K562 (cell line): ENCODE results near the gene ANK3. TPM values are rescaled to one million over a fixed set of nuclear protein-coding genes. Genes with fewer than 3 reads are reported as not detected.

Experiments
- BCL6 ChIP-seq: fragments of 250-450 bp; sonication (Bioruptor Pico); IDR thresholded peaks from 2 replicates; pipeline ENCODE4 v1.4.0; 2020
- BHLHE40 ChIP-seq: IDR thresholded peaks from 2 replicates; pipeline ENCODE4 v1.6.1; 2011; ENCODE audit warnings: low read length, improper control_type of control experiment
- BRD4 ChIP-seq: fragments of 200-600 bp; sonication (generic); IDR thresholded peaks from 2 replicates; pipeline ENCODE4 v1.6.1; 2017; ENCODE audit warnings: inconsistent platforms
- CCAR2 ChIP-seq: fragments of 200-400 bp; formaldehyde crosslinking; IDR thresholded peaks from 2 replicates; pipeline ENCODE4 v1.6.1; 2017; ENCODE audit warnings: mild to moderate bottlenecking, low read depth, low read length
- E2F6 ChIP-seq, 2 experiments: IDR thresholded peaks; 2 replicates each; pipeline ENCODE4 v1.6.1; 2011; ENCODE audit warnings: borderline replicate concordance in 1 of 2, control low read depth in 1 of 2, low read depth in 1 of 2, low read length in 1 of 2, mild to moderate bottlenecking in 1 of 2, mixed read lengths in 1 of 2, moderate library complexity in 1 of 2; ENCODE audit not compliant: insufficient read depth in 1 of 2, insufficient read length in 1 of 2, poor library complexity in 1 of 2, severe bottlenecking in 1 of 2; ENCODE audit errors: extremely low read depth in 1 of 2
- GATAD2B ChIP-seq: fragments of 450-650 bp; IDR thresholded peaks from 2 replicates; pipeline ENCODE4 v1.6.1; 2017; ENCODE audit warnings: mild to moderate bottlenecking, borderline replicate concordance
- ID3 ChIP-seq, 2 experiments: fragments of 250-450 bp in 1 of 2; fragments of 450-650 bp in 1 of 2; sonication (Bioruptor Pico) in 1 of 2; IDR thresholded peaks; 2 replicates each; pipeline versions ENCODE4 v1.6.1 to v1.8.0; 2016 to 2021; ENCODE audit warnings: mild to moderate bottlenecking in 2 of 2, moderate library complexity in 2 of 2, missing compliant biosample characterization in 1 of 2, missing genetic modification characterization in 1 of 2
- PTTG1 ChIP-seq: fragments of 450-650 bp; IDR thresholded peaks from 2 replicates; pipeline ENCODE4 v1.6.1; 2016; ENCODE audit warnings: low read depth, mild to moderate bottlenecking, missing genetic modification characterization, missing compliant biosample characterization
- PYGO2 ChIP-seq: fragments of 450-650 bp; IDR thresholded peaks from 2 replicates; pipeline ENCODE4 v1.6.1; 2016; ENCODE audit warnings: mild to moderate bottlenecking, missing genetic modification characterization, moderate library complexity, missing compliant biosample characterization
- RBBP5 ChIP-seq: fragments of 200-600 bp; sonication (generic); IDR thresholded peaks from 2 replicates; pipeline ENCODE4 v1.6.1; 2012; ENCODE audit warnings: borderline replicate concordance, mild to moderate bottlenecking, low read length, control low read depth, inconsistent platforms; ENCODE audit not compliant: insufficient read depth, poor library complexity, severe bottlenecking
- SP2 ChIP-seq: IDR thresholded peaks from 2 replicates; pipeline ENCODE4 v1.6.1; 2011; ENCODE audit warnings: mild to moderate bottlenecking, low read depth, low read length, moderate library complexity; ENCODE audit not compliant: poor library complexity, severe bottlenecking; ENCODE audit errors: extremely low read depth
- SUPT5H ChIP-seq: fragments of 450-650 bp; IDR thresholded peaks from 2 replicates; pipeline ENCODE4 v1.6.1; 2016
- TBL1XR1 ChIP-seq, 2 experiments: IDR thresholded peaks; 2 replicates each; pipeline ENCODE4 v1.6.1; 2012; ENCODE audit warnings: improper control_type of control experiment in 2 of 2, low read length in 2 of 2, mild to moderate bottlenecking in 1 of 2
- TEAD4 ChIP-seq, 2 experiments: sonication (generic) in 1 of 2; formaldehyde crosslinking in 1 of 2; IDR thresholded peaks; 2 replicates each; pipeline versions ENCODE4 v1.6.1 to v1.8.0; 2012 to 2022; ENCODE audit warnings: borderline replicate concordance in 1 of 2, inconsistent platforms in 1 of 2, low read length in 1 of 2, mild to moderate bottlenecking in 1 of 2, missing genetic modification reagents in 1 of 2
- THRA ChIP-seq: fragments of 450-650 bp; IDR thresholded peaks from 2 replicates; pipeline ENCODE4 v1.6.1; 2017; ENCODE audit warnings: mild to moderate bottlenecking, moderate library complexity
- ZNF395 ChIP-seq: fragments of 200-800 bp; sonication (Bioruptor generic); IDR thresholded peaks from 2 replicates; pipeline ENCODE4 v1.6.1; 2017; ENCODE audit warnings: missing genetic modification characterization, missing compliant biosample characterization
- ZNF592 ChIP-seq: fragments of 450-650 bp; IDR thresholded peaks from 2 replicates; pipeline ENCODE4 v1.6.1; 2017; ENCODE audit warnings: antibody characterized with exemption, mild to moderate bottlenecking
- polyA plus RNA-seq, 8 experiments: library from polyadenylated mRNA; depleted of rRNA in 4 of 8; stranded (reverse) in 5 of 8; unstranded in 3 of 8; fragments of >200 nt; fragmentation: Nextera tagmentation in 2 of 8; fragmentation: Illumina TruSeq in 1 of 8; extraction: Ambion mirVana in 2 of 8; extraction: Trizol in 1 of 8; gene quantifications; 2 replicates each; pipeline versions ENCODE4 v1.2.1 to v1.2.3, GENCODE V29; 2011 to 2014; ENCODE audit warnings: inconsistent platforms in 1 of 8, missing spikeins in 1 of 8
- total RNA-seq, 7 experiments: library from RNA; depleted of rRNA in 6 of 7; stranded (reverse); fragments of >200 nt in 6 of 7; fragmentation: Illumina TruSeq in 2 of 7; extraction: Trizol in 2 of 7; gene quantifications; 2 replicates each; pipeline versions ENCODE4 v1.2.1 to v1.2.3, GENCODE V29; 2011 to 2021; ENCODE audit warnings: low replicate concordance in 1 of 7

ANK3 gene
- total and polyA plus RNA-seq, 9 of the 15 experiments (the other 6 are each of a cell fraction or from before 2014, with no cell fraction given): 10.0 to 32.3 (median 17.9) TPM

- TF ChIP-seq E2F6 (IDR thresholded peaks at IDR 0.05; ENCODE audit: borderline replicate concordance in 1 of 2, extremely low read depth in 1 of 2, insufficient read depth in 1 of 2, insufficient read length in 1 of 2, low read depth in 1 of 2, low read length in 1 of 2, poor library complexity in 1 of 2, severe bottlenecking in 1 of 2) (peak; percentile 86 to 87), SP2 (no peak), RBBP5 (peak; percentile 81), ZNF592 (peak; percentile 99), ID3 (CRISPR knock-in tag; IDR thresholded peaks at IDR 0.05) (peak; percentile 61; the same call in 1 of the 2 replicates), ID3 (tag; IDR thresholded peaks at IDR 0.05) (no peak), PYGO2 (tag) (peak; percentile 81), PTTG1 (tag) (peak; percentile 71), TBL1XR1 (IDR thresholded peaks at IDR 0.05; ENCODE audit: low read length in 2 of 2) (peak in 1 of 2 experiments; percentile 30; a peak in 1 of 4 replicates), ZNF395 (peak; percentile 97), SUPT5H (no peak), BRD4 (no peak), CCAR2 (no peak), BCL6 (CRISPR knock-in tag) (no peak), TEAD4 (IDR thresholded peaks at IDR 0.05; ENCODE audit: low read length) (peak; percentile 76), TEAD4 (CRISPR knock-in tag; IDR thresholded peaks at IDR 0.05; ENCODE audit: borderline replicate concordance) (no peak), BHLHE40 (peak; percentile 98), GATAD2B (peak; percentile 86), THRA (no peak)
Observed at GRCh38 chr10:60353519-60354258, 36.0 kb downstream of the ANK3 start (continued).
